GM19372 (cell line): ENCODE data around the gene COL1A1.

Source experiments
- ATAC-seq: cut with Tn5 transposase; IDR thresholded peaks from one replicate; pipeline ENCODE4 v1.9.1; 2021; ENCODE audit warnings: mild to moderate bottlenecking, low read depth, moderate library complexity; ENCODE audit not compliant: unreplicated experiment

COL1A1 gene

GRCh38 chr17:50145532-50146229 lies 55.8 kb downstream of the COL1A1 start:
- ATAC-seq: no peak

- no peak for ATAC-seq
Measured at GRCh38 chr17:50144845-50145531, 56.4 kb downstream of the COL1A1 start.

- no peak for ATAC-seq
Measured at GRCh38 chr17:50144355-50144754, 57.1 kb downstream of the COL1A1 start.

GRCh38 chr17:50143461-50144176 lies 57.8 kb downstream of the COL1A1 start:
- ATAC-seq: no peak

- ATAC-seq: no peak
Measured at GRCh38 chr17:50141745-50142110, 59.7 kb downstream of the COL1A1 start.

GRCh38 chr17:50141026-50141744 lies 60.2 kb downstream of the COL1A1 start:
- ATAC-seq: no peak

- ATAC-seq: no peak
Measured at GRCh38 chr17:50139950-50140885, 61.2 kb downstream of the COL1A1 start.

GRCh38 chr17:50139185-50139783 lies 62.1 kb downstream of the COL1A1 start:
- no peak for ATAC-seq

- no peak for ATAC-seq
Measured at GRCh38 chr17:50137042-50137441, 64.4 kb downstream of the COL1A1 start.

GRCh38 chr17:50136096-50136687 lies 65.2 kb downstream of the COL1A1 start:
- no peak for ATAC-seq

- no peak for ATAC-seq
Measured at GRCh38 chr17:50135316-50136095, 65.9 kb downstream of the COL1A1 start.

- no peak for ATAC-seq
Measured at GRCh38 chr17:50134206-50135110, 67.0 kb downstream of the COL1A1 start.

GRCh38 chr17:50133769-50134099 lies 67.7 kb downstream of the COL1A1 start:
- no peak for ATAC-seq
